ENCODE data around the gene ITGB2. TPM values are rescaled to one million over a fixed set of nuclear protein-coding genes. Genes with fewer than 3 reads are reported as not detected.

ITGB2 gene
- total RNA-seq, 1 experiment from 2014 or later: 1.5 TPM

- TF ChIP-seq PRDM15 (CRISPR knock-in tag; IDR thresholded peaks at IDR 0.05) (no peak), JUN (CRISPR knock-in tag; IDR thresholded peaks at IDR 0.05) (no peak), JAZF1 (CRISPR knock-in tag; IDR thresholded peaks at IDR 0.05) (no peak), RORB (CRISPR knock-in tag; IDR thresholded peaks at IDR 0.05) (no peak), ERG (CRISPR knock-in tag; IDR thresholded peaks at IDR 0.05) (no peak), AFF4 (CRISPR knock-in tag; IDR thresholded peaks at IDR 0.05; ENCODE audit: borderline replicate concordance) (no peak)
- TF ChIP-seq, protein P1, sequence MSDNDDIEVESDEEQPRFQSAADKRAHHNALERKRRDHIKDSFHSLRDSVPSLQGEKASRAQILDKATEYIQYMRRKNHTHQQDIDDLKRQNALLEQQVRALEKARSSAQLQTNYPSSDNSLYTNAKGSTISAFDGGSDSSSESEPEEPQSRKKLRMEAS (CRISPR knock-in tag; IDR thresholded peaks at IDR 0.05): no peak
- TF ChIP-seq, protein P2, sequence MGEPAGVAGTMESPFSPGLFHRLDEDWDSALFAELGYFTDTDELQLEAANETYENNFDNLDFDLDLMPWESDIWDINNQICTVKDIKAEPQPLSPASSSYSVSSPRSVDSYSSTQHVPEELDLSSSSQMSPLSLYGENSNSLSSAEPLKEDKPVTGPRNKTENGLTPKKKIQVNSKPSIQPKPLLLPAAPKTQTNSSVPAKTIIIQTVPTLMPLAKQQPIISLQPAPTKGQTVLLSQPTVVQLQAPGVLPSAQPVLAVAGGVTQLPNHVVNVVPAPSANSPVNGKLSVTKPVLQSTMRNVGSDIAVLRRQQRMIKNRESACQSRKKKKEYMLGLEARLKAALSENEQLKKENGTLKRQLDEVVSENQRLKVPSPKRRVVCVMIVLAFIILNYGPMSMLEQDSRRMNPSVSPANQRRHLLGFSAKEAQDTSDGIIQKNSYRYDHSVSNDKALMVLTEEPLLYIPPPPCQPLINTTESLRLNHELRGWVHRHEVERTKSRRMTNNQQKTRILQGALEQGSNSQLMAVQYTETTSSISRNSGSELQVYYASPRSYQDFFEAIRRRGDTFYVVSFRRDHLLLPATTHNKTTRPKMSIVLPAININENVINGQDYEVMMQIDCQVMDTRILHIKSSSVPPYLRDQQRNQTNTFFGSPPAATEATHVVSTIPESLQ (CRISPR knock-in tag; IDR thresholded peaks at IDR 0.05): no peak
These were observed 52.0 kb downstream of the ITGB2 start (continued) for GRCh38 chr21:44868707-44869106.

DNA sequence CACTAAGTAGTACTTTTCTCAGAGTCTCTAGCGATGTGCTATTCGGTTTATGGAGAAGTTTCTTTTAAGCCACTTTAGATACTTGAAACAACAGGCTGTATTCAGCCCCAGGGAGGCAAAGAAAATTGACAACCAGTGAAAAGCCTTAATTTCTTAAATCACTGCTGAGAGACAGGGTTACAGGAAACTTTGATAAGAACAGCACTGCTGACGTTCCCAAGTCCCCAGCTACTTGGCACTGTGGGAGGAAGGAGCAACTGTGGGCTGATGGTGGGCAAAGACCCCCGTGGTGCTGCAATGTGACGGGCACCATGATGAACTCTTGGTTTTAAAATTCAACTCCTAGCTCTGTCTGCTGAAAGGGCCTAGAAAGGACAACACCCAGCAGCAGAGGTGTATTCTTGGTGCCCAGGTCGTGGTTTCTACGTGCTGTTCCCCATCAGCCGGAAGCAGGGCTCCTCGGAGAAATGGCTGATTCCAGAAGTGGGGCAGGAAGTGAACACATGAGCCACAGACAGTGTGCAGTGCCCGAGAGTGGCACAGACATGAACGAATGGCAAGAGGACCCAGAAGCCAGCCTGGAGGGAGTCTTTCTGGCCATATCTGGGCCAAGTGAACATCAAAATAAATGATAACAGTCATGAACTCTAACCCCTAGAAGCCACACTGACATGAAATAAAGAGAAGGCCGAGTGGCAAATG is 52.5 kb downstream of the ITGB2 start:
- POLR2A ChIA-PET: no interaction called here
- Mint-ChIP-seq H3K27me3 (ENCODE audit: low read depth) (no peaks in the 10 kb centered on the region; the same call in 1 of the 2 replicates), H3K9me3 (no peaks in the 10 kb centered on the region), H3K27ac (peak overlapping the region; percentile 43; the same call in 1 of the 2 replicates), H3K4me1 (peaks cover 49% of the 10 kb centered on the region), H3K4me3 (no peak overlapping the region), H3K36me3 (peaks cover 20% of the 10 kb centered on the region)
- DNase-seq (ENCODE audit: low spot score): no peak
- ATAC-seq: no peak
- CTCF ChIA-PET: no interaction called here
- TF ChIP-seq ARID4B (CRISPR knock-in tag; IDR thresholded peaks at IDR 0.05; ENCODE audit: borderline replicate concordance) (no peak), CTCF (IDR thresholded peaks at IDR 0.05) (no peak), OVOL2 (CRISPR knock-in tag; IDR thresholded peaks at IDR 0.05; ENCODE audit: borderline replicate concordance) (no peak), ZNF219 (CRISPR knock-in tag; IDR thresholded peaks at IDR 0.05; ENCODE audit: borderline replicate concordance) (no peak), SOX15 (CRISPR knock-in tag; IDR thresholded peaks at IDR 0.05) (no peak), AR (CRISPR knock-in tag; IDR thresholded peaks at IDR 0.05) (no peak)
